BLaER1 (cell line): Measurements from ENCODE around the gene OR51V1.

Source experiments
- H3K27ac ChIP-seq: shearing (Covaris generic); formaldehyde crosslinking; 2 replicates; pipeline ENCODE4 v1.8.1; 2022
- H3K27me3 ChIP-seq: shearing (Covaris generic); formaldehyde crosslinking; 2 replicates; pipeline ENCODE4 v1.8.1; 2022
- H3K36me3 ChIP-seq: shearing (Covaris generic); formaldehyde crosslinking; 2 replicates; pipeline ENCODE4 v1.8.1; 2022
- H3K4me1 ChIP-seq: shearing (Covaris generic); formaldehyde crosslinking; 2 replicates; pipeline ENCODE4 v1.8.1; 2022
- H3K4me2 ChIP-seq: shearing (Covaris generic); formaldehyde crosslinking; 2 replicates; pipeline ENCODE4 v1.8.1; 2022
- H3K4me3 ChIP-seq: shearing (Covaris generic); formaldehyde crosslinking; 2 replicates; pipeline ENCODE4 v1.8.1; 2022
- H3K9ac ChIP-seq: shearing (Covaris generic); formaldehyde crosslinking; 2 replicates; pipeline ENCODE4 v1.8.1; 2022
- H3K9me3 ChIP-seq: shearing (Covaris generic); formaldehyde crosslinking; 2 replicates; pipeline ENCODE4 v1.8.1; 2022
- H4K20me1 ChIP-seq: shearing (Covaris generic); formaldehyde crosslinking; 2 replicates; pipeline ENCODE4 v1.8.1; 2022
- Cebpa-rat ChIP-seq: shearing (Covaris generic); IDR thresholded peaks from 2 replicates; pipeline ENCODE4 v1.8.1; 2022

OR51V1 gene

GRCh38 chr11:5241458-5241857 lies 41.0 kb upstream of the OR51V1 start:
- no peaks in the 10 kb centered on the region for H3K9me3 ChIP-seq
- H3K4me2 ChIP-seq, result no peak overlapping the region
- no peaks in the 10 kb centered on the region for H4K20me1 ChIP-seq
- no peak for TF ChIP-seq Cebpa-rat
- H3K4me3 ChIP-seq, result no peak overlapping the region
- H3K36me3 ChIP-seq, result no peaks in the 10 kb centered on the region
- H3K27me3 ChIP-seq, result no peaks in the 10 kb centered on the region
- H3K9ac ChIP-seq, result no peak overlapping the region
- no peaks in the 10 kb centered on the region for H3K4me1 ChIP-seq
- no peak overlapping the region for H3K27ac ChIP-seq

DNA sequence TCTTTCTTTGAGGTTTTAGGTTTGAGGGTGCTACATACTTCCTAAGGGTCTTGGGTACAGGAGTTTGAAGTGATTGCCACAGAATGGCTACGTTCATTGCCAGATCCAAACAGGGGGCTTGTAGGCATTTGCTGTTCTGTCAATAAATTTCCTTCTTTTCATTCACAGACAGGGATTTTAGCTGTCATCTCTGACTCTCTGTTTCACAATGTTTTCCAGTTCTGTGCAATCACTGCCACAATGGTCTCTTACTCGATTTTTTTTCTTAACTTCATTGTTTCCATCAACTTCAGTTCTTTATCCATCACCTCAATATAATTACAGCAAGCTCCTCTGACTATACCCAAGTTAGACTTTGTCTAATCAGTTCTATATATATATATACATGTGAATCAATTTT lies 40.0 kb upstream of the OR51V1 start:
- no peaks in the 10 kb centered on the region for H3K4me1 ChIP-seq
- no peak overlapping the region for H3K27ac ChIP-seq
- H3K9ac ChIP-seq, result no peak overlapping the region
- H3K27me3 ChIP-seq, result no peaks in the 10 kb centered on the region
- H3K4me2 ChIP-seq, result no peak overlapping the region
- no peaks in the 10 kb centered on the region for H3K36me3 ChIP-seq
- no peaks in the 10 kb centered on the region for H3K9me3 ChIP-seq
- H4K20me1 ChIP-seq, result no peaks in the 10 kb centered on the region
- TF ChIP-seq Cebpa-rat, result no peak
- no peak overlapping the region for H3K4me3 ChIP-seq

DNA sequence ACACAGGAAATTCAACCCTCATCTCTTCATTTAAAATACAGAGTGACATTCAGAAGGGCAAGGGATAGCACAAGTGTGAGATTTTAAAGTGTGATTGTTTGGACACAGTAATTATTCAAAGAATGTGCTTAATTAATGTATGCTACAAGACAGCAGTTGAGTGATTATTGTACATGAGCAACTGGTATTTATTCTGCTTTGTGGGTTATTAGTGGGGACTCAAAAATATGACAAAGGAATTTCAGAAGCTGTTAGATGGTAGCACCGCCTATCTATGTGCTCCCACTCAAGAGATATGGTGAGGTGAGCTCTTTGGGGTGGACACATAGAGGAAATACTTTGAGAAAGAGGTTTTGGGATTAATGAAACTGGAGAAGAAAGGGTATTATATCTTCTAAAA lies 39.6 kb upstream of the OR51V1 start:
- H3K4me1 ChIP-seq, result no peaks in the 10 kb centered on the region
- H4K20me1 ChIP-seq, result no peaks in the 10 kb centered on the region
- H3K36me3 ChIP-seq, result no peaks in the 10 kb centered on the region
- H3K9me3 ChIP-seq, result no peaks in the 10 kb centered on the region
- H3K4me2 ChIP-seq, result no peak overlapping the region
- TF ChIP-seq Cebpa-rat, result no peak
- no peak overlapping the region for H3K27ac ChIP-seq
- no peak overlapping the region for H3K9ac ChIP-seq
- H3K27me3 ChIP-seq, result no peaks in the 10 kb centered on the region
- no peak overlapping the region for H3K4me3 ChIP-seq

DNA sequence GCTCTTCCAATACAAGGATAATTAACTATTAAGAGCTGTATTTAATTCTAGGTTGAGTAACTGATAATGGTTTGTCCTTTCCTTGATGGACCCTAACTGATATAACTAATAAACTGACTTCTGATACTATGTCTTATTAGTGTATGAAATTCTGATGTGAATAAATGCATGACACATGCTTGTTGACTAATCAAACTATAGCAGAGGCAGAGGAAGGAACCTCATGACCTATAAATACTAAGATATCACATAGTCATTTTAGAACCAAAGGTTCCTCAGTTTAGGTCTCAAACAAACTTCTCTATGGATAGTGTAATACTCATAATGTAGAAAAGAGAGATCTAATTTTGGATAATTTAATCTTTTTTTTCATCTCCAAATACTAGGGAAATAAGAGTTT lies 38.6 kb upstream of the OR51V1 start:
- Histone ChIP-seq H3K9ac (no peak overlapping the region), H4K20me1 (no peaks in the 10 kb centered on the region), H3K9me3 (no peaks in the 10 kb centered on the region), H3K27me3 (no peaks in the 10 kb centered on the region), H3K27ac (no peak overlapping the region), H3K36me3 (no peaks in the 10 kb centered on the region), H3K4me2 (no peak overlapping the region), H3K4me1 (peaks cover 7% of the 10 kb centered on the region), H3K4me3 (no peak overlapping the region)
- TF ChIP-seq Cebpa-rat, result no peak

DNA sequence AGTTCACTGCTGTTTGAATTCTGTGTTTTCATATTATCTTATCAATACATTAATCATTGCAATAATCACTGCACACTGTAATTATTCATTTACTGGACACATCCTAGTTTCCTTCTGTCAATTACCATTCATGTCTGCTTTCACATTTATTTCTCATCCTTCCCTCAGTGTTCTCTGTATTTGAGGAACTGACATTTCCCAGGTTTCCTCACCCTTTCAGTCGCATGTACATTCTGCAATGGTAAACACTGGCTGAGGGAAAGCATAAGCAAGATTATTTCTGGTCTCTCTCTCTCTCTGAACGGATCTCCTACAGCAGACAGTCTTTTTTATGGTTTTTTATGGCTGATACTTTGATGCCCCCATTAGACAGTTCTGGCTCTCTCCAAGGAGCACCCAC lies 38.0 kb upstream of the OR51V1 start:
- no peak overlapping the region for H3K4me2 ChIP-seq
- TF ChIP-seq Cebpa-rat, result no peak
- peaks cover 11% of the 10 kb centered on the region for H3K4me1 ChIP-seq
- H3K4me3 ChIP-seq, result no peak overlapping the region
- no peaks in the 10 kb centered on the region for H3K36me3 ChIP-seq
- no peak overlapping the region for H3K9ac ChIP-seq
- no peaks in the 10 kb centered on the region for H3K27me3 ChIP-seq
- no peak overlapping the region for H3K27ac ChIP-seq
- H3K9me3 ChIP-seq, result no peaks in the 10 kb centered on the region
- no peaks in the 10 kb centered on the region for H4K20me1 ChIP-seq

DNA sequence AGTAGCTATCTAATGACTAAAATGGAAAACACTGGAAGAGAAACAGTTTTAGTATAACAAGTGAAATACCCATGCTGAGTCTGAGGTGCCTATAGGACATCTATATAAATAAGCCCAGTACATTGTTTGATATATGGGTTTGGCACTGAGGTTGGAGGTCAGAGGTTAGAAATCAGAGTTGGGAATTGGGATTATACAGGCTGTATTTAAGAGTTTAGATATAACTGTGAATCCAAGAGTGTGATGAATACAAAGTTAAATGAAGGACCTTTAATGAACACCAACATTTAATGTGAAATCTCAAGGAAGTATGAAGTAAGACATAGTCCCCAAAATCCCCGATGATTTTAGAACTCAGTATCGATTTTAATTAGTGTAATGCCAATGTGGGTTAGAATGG lies 36.9 kb upstream of the OR51V1 start:
- peaks cover 11% of the 10 kb centered on the region for H3K4me1 ChIP-seq
- H3K4me2 ChIP-seq, result no peak overlapping the region
- H4K20me1 ChIP-seq, result no peaks in the 10 kb centered on the region
- H3K9ac ChIP-seq, result no peak overlapping the region
- no peak overlapping the region for H3K27ac ChIP-seq
- no peak for TF ChIP-seq Cebpa-rat
- no peak overlapping the region for H3K4me3 ChIP-seq
- H3K27me3 ChIP-seq, result no peaks in the 10 kb centered on the region
- H3K9me3 ChIP-seq, result no peaks in the 10 kb centered on the region
- no peaks in the 10 kb centered on the region for H3K36me3 ChIP-seq

DNA sequence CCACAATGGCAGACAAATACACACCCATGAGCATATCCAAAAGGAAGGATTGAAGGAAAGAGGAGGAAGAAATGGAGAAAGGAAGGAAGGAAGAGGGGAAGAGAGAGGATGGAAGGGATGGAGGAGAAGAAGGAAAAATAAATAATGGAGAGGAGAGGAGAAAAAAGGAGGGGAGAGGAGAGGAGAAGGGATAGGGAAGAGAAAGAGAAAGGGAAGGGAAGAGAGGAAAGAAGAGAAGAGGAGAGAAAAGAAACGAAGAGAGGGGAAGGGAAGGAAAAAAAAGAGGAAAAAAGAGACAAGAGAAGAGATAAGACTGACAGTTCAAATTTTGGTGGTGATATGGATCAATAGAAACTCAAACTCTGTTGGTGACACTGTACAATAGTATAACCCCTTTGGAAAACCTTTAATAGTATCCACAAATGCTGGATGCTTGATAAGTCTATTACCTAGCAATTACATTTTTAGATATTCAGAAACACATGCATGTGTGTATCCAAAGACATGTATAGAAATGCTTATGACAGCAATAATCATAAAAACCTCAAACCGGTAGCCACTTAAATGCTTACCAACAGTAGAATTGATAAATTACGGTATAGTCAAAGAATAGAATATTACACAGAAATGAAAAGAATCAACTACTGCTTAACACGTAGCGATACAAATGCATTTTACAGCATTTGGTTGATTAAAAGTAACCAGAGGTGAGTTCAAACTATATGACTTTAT lies 35.0 kb upstream of the OR51V1 start:
- Histone ChIP-seq H3K9me3 (no peaks in the 10 kb centered on the region), H3K36me3 (no peaks in the 10 kb centered on the region), H3K4me3 (no peak overlapping the region), H3K4me1 (peaks cover 11% of the 10 kb centered on the region), H3K9ac (no peak overlapping the region), H3K27me3 (no peaks in the 10 kb centered on the region), H4K20me1 (no peaks in the 10 kb centered on the region), H3K27ac (no peak overlapping the region), H3K4me2 (no peak overlapping the region)
- TF ChIP-seq Cebpa-rat, result no peak

DNA sequence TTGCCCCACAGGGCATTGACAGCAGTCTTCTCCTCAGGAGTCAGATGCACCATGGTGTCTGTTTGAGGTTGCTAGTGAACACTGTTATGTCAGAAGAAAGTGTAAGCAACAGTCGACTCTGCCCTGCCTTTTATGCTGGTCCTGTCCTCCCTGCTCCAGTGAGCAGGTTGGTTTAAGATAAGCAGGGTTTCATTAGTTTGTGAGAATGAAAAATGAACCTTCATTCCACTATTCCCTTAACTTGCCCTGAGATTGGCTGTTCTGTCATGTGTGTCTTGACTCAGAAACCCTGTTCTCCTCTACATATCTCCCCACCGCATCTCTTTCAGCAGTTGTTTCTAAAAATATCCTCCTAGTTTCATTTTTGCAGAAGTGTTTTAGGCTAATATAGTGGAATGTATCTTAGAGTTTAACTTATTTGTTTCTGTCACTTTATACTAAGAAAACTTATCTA lies 33.9 kb upstream of the OR51V1 start, which contains the start of gene HBD:
Gene HBD (minus strand): TSS at position 103 of the 454 bp plus-strand sequence. CDS start 50 bp downstream, at position 53.
- peak within 1 kb of the TSS; percentile 56 for H3K4me2 ChIP-seq
- no peak within 1 kb of the TSS for H3K9ac ChIP-seq
- no peaks in the 10 kb centered on the region for H4K20me1 ChIP-seq
- H3K4me1 ChIP-seq, result peaks cover 11% of the 10 kb centered on the region
- no peaks in the 10 kb centered on the region for H3K36me3 ChIP-seq
- no peaks in the 10 kb centered on the region for H3K27me3 ChIP-seq
- H3K4me3 ChIP-seq, result no peak within 1 kb of the TSS
- H3K27ac ChIP-seq, result no peak within 1 kb of the TSS
- TF ChIP-seq Cebpa-rat, result no peak
- H3K9me3 ChIP-seq, result no peaks in the 10 kb centered on the region

DNA sequence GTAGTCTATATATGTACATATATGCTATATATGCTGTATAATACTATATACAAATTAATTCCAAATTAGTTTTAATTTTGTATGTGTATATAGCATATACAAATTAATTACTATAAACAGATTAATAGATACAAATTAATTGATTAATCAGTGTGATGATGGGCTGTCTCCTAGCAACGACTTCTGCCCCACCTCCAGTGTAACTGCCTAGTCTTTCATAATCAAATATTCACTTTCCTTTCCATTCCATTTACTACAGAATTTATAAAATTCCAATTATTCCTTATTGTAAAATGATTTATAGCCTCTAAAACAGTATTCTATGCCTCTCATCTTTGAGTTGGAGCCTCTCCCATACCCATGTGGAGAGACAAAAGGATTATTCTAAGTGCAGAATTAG lies 32.8 kb upstream of the OR51V1 start:
- H3K4me2 ChIP-seq, result no peak overlapping the region
- H3K36me3 ChIP-seq, result no peaks in the 10 kb centered on the region
- no peak overlapping the region for H3K4me3 ChIP-seq
- no peaks in the 10 kb centered on the region for H4K20me1 ChIP-seq
- no peaks in the 10 kb centered on the region for H3K9me3 ChIP-seq
- peaks cover 11% of the 10 kb centered on the region for H3K4me1 ChIP-seq
- no peak overlapping the region for H3K9ac ChIP-seq
- no peaks in the 10 kb centered on the region for H3K27me3 ChIP-seq
- H3K27ac ChIP-seq, result no peak overlapping the region
- TF ChIP-seq Cebpa-rat, result no peak

- TF ChIP-seq Cebpa-rat, result no peak
- Histone ChIP-seq H3K4me1 (peaks cover 11% of the 10 kb centered on the region), H3K4me2 (no peak overlapping the region)
These were observed 32.3 kb upstream of the OR51V1 start for GRCh38 chr11:5232821-5233220.

More at GRCh38 chr11:5232821-5233220, 32.3 kb upstream of the OR51V1 start:
- no peak overlapping the region for H3K9ac ChIP-seq
- H3K9me3 ChIP-seq, result no peaks in the 10 kb centered on the region
- H3K27me3 ChIP-seq, result no peaks in the 10 kb centered on the region
- no peaks in the 10 kb centered on the region for H3K36me3 ChIP-seq
- no peak overlapping the region for H3K27ac ChIP-seq
- H3K4me3 ChIP-seq, result no peak overlapping the region
- no peaks in the 10 kb centered on the region for H4K20me1 ChIP-seq
